Fibroblast of lung (primary cell): ENCODE data around the gene OBSCN.

ENCODE experiments used
- CTCF ChIP-seq, 2 donors: IDR thresholded peaks in 1 of 2; conservative IDR thresholded peaks in 1 of 2; 1 replicate in 1 of 2; 2 replicates in 1 of 2; pipeline ENCODE4 v1.5.1; 2011 to 2012; ENCODE audit warnings: low read length in 2 of 2, control low read depth in 1 of 2, inconsistent platforms in 1 of 2, low read depth in 1 of 2, mild to moderate bottlenecking in 1 of 2
- EZH2 ChIP-seq: IDR thresholded peaks from 2 replicates; pipeline ENCODE4 v1.5.1; 2012; ENCODE audit warnings: low read length, control low read depth, mild to moderate bottlenecking; ENCODE audit errors: missing control alignments

- TF ChIP-seq CTCF (conservative IDR thresholded peaks at IDR 0.05 in 1 of 2, IDR thresholded peaks at IDR 0.05 in 1 of 2; ENCODE audit: low read depth in 1 of 2, low read length in 2 of 2) (no peak), EZH2 (no peak)
Measured at GRCh38 chr1:228423404-228424053, 215.7 kb downstream of the OBSCN start.
